Tibial nerve (tissue), 4 donors: ENCODE data around the gene TIRAP. TPM values are rescaled to one million over a fixed set of nuclear protein-coding genes. Genes with fewer than 3 reads are reported as not detected.
"Not testable (repeated sequence)": the region's sequence is repeated elsewhere in the genome, so short reads cannot be mapped to it uniquely, and the experiment has no call there.

Experiments
- DNase-seq, 2 donors: peaks; one replicate each; pipeline ENCODE4 v3.0.0-alpha.2; 2019; ENCODE audit warnings: low spot score in 2 of 2
- H3K27ac ChIP-seq, 4 donors: fragments of 200-600 bp; sonication (generic) in 3 of 4; one replicate each; pipeline ENCODE4 v1.5.1; 2017 to 2019; ENCODE audit warnings: mild to moderate bottlenecking in 1 of 4
- H3K27me3 ChIP-seq, 2 donors: fragments of 200-600 bp; sonication (generic) in 1 of 2; one replicate each; pipeline versions ENCODE4 v1.5.1 to v1.6.0; 2017 to 2019
- H3K36me3 ChIP-seq, 3 donors: fragments of 200-600 bp; sonication (generic); one replicate each; pipeline ENCODE4 v1.5.1; 2018 to 2019
- H3K4me1 ChIP-seq, 4 donors: fragments of 200-600 bp; sonication (generic) in 3 of 4; one replicate each; pipeline ENCODE4 v1.5.1; 2017 to 2019
- H3K4me3 ChIP-seq, 4 donors: fragments of 200-600 bp; sonication (generic) in 3 of 4; one replicate each; pipeline ENCODE4 v1.5.1; 2017 to 2019; ENCODE audit warnings: mild to moderate bottlenecking in 1 of 4, moderate library complexity in 1 of 4
- H3K9me3 ChIP-seq, 4 donors: fragments of 200-600 bp; sonication (generic) in 3 of 4; one replicate each; pipeline ENCODE4 v1.5.1; 2017 to 2019
- CTCF ChIP-seq, 5 experiments: fragments of 200-600 bp in 3 of 5; fragments of 450-650 bp in 2 of 5; sonication (generic) in 3 of 5; IDR thresholded peaks; one replicate each; pipeline ENCODE4 v1.5.1; 2016 to 2019; ENCODE audit warnings: antibody characterized with exemption in 5 of 5, mild to moderate bottlenecking in 3 of 5, moderate library complexity in 2 of 5
- EP300 ChIP-seq, 2 donors: sonication (generic); formaldehyde crosslinking; IDR thresholded peaks; one replicate each; pipeline ENCODE4 v1.6.1; 2017; ENCODE audit warnings: antibody characterized with exemption in 2 of 2, mild to moderate bottlenecking in 1 of 2
- POLR2A ChIP-seq, 2 donors: fragments of 450-650 bp; IDR thresholded peaks; one replicate each; pipeline ENCODE4 v1.6.1; 2017; ENCODE audit warnings: antibody characterized with exemption in 2 of 2, mild to moderate bottlenecking in 2 of 2, moderate library complexity in 2 of 2
- WGBS, 2 donors: methylation state at CpG; one replicate each; pipeline ENCODE4 v1.1.5; 2018; 5-methylcytosine and 5-hydroxymethylcytosine counted together
- total RNA-seq, 4 donors: library from RNA; depleted of rRNA; stranded (reverse); fragments of >200 nt; gene quantifications; one replicate each; pipeline ENCODE4 v1.1.0, GENCODE V29; 2016

TIRAP gene
- total RNA-seq, 4 donors from 2014 or later, result 13.8 to 16.3 (median 14.6) TPM

GRCh38 chr11:126308271-126308671, 25.4 kb downstream of the TIRAP start:
- Histone ChIP-seq H3K27me3 (no peaks in the 10 kb centered on the region), H3K9me3 (no peaks in the 10 kb centered on the region), H3K4me1 (peaks cover 0 to 76% (median 21%) of the 10 kb centered on the region in 4 donors), H3K36me3 (peaks cover 0 to 20% (median 0%) of the 10 kb centered on the region in 3 donors), H3K27ac (peak overlapping the region in 2 of 4 donors; percentile 45 to 72), H3K4me3 (no peak overlapping the region)
- DNase-seq, result no peak
- TF ChIP-seq POLR2A (IDR thresholded peaks at IDR 0.05) (no peak), EP300 (IDR thresholded peaks at IDR 0.05) (no peak), CTCF (IDR thresholded peaks at IDR 0.05) (no peak)
- 40 to 46% methylated on average over 4 of the region's 4 CpGs for WGBS, 2 donors

GRCh38 chr11:126308771-126309170, 25.9 kb downstream of the TIRAP start:
- 70 to 83% methylated on average over 4 of the region's 4 CpGs for WGBS, 2 donors
- Histone ChIP-seq H3K27ac (peak overlapping the region in 2 of 4 donors; percentile 45 to 72), H3K36me3 (peaks cover 0 to 20% (median 0%) of the 10 kb centered on the region in 3 donors), H3K4me1 (peaks cover 0 to 72% (median 20%) of the 10 kb centered on the region in 4 donors)
- H3K4me3 ChIP-seq, H3K27me3 ChIP-seq, DNase-seq, H3K9me3 ChIP-seq: not testable (repeated sequence)

- Histone ChIP-seq H3K27me3 (no peaks in the 10 kb centered on the region), H3K27ac (peak overlapping the region in 2 of 4 donors; percentile 44 to 48), H3K36me3 (peaks cover 0 to 27% (median 0%) of the 10 kb centered on the region in 3 donors), H3K4me1 (peaks cover 0 to 62% (median 17%) of the 10 kb centered on the region in 4 donors), H3K9me3 (no peaks in the 10 kb centered on the region), H3K4me3 (no peak overlapping the region)
- WGBS, 2 donors, result 48 to 51% methylated on average over 12 of the region's 12 CpGs
- peak; percentile 67 to 86 for DNase-seq
- TF ChIP-seq CTCF (IDR thresholded peaks at IDR 0.05), result peak; percentile 77 to 94 (median 90)
- no peak for TF ChIP-seq POLR2A (IDR thresholded peaks at IDR 0.05)
These were observed 27.5 kb downstream of the TIRAP start for GRCh38 chr11:126310200-126310991.

GRCh38 chr11:126310992-126311310, 28.1 kb downstream of the TIRAP start:
- peak overlapping the region in 1 of 4 donors; percentile 48 for H3K27ac ChIP-seq
- no peaks in the 10 kb centered on the region for H3K9me3 ChIP-seq
- H3K4me1 ChIP-seq, result peaks cover 0 to 57% (median 15%) of the 10 kb centered on the region in 4 donors
- peaks cover 0 to 29% (median 0%) of the 10 kb centered on the region in 3 donors for H3K36me3 ChIP-seq
- no peak overlapping the region for H3K4me3 ChIP-seq
- no peaks in the 10 kb centered on the region for H3K27me3 ChIP-seq
- WGBS, 2 donors, result 50 to 64% methylated on average over 6 of the region's 6 CpGs
- DNase-seq, result no peak
- TF ChIP-seq CTCF (IDR thresholded peaks at IDR 0.05) (no peak), EP300 (IDR thresholded peaks at IDR 0.05) (no peak), POLR2A (IDR thresholded peaks at IDR 0.05) (no peak)

- Histone ChIP-seq H3K4me1 (peaks cover 0 to 50% (median 15%) of the 10 kb centered on the region in 4 donors), H3K27me3 (no peaks in the 10 kb centered on the region), H3K4me3 (no peak overlapping the region), H3K36me3 (peaks cover 0 to 27% (median 0%) of the 10 kb centered on the region in 3 donors), H3K27ac (peak overlapping the region in 1 of 4 donors; percentile 48), H3K9me3 (no peaks in the 10 kb centered on the region)
- TF ChIP-seq EP300 (IDR thresholded peaks at IDR 0.05) (no peak), POLR2A (IDR thresholded peaks at IDR 0.05) (no peak), CTCF (IDR thresholded peaks at IDR 0.05) (no peak)
- no peak for DNase-seq
- 87 to 88% methylated on average over 14 of the region's 14 CpGs for WGBS, 2 donors
These were observed 28.8 kb downstream of the TIRAP start for GRCh38 chr11:126311401-126312291.
